Fibroblast of skin of scalp (primary cell): ENCODE data around the gene SLC49A3.
"Not testable (repeated sequence)": the region's sequence is repeated elsewhere in the genome, so short reads cannot be mapped to it uniquely, and the experiment has no call there.

Experiments used
- DNase-seq: peaks from one replicate; pipeline ENCODE4 v3.0.0-alpha.2; 2013

The SLC49A3 gene

DNA sequence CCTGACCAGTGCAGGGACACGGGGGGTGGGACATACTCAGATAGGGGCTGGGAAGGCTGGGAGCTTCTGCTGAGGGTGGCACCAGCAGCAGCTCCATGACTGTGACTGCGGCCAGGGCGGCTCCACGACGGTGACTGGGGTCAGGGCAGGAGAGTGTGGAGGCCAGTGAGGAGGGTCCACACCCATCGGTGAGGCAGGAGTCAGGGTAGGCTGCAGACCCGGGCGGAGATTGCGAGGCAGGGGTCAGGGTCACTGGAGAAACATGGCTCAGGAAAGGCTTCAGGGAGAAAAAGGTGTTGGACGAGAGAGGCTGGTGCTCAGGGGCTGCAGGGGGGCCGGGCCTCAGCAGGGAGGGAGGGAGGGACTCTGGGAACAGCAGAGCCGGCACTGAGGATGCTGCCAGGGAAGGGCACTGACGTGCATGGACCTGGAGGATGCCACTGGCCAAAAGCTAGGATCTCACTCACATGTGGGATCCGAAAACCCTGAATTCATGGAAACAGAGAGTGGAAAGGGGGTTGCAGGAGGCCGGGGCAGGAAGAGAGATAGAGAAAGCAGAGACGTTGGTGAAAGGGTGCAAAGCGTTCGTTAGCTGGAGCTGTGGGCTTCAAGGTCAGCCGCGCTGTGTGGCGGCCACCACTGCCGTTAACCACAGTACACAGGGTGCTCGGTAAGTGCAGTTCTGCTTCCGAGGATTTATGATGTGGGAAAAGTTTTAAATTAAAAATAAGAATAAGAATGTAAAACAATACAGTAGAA lies 36.9 kb downstream of the SLC49A3 start:
- DNase-seq = no peak

DNA sequence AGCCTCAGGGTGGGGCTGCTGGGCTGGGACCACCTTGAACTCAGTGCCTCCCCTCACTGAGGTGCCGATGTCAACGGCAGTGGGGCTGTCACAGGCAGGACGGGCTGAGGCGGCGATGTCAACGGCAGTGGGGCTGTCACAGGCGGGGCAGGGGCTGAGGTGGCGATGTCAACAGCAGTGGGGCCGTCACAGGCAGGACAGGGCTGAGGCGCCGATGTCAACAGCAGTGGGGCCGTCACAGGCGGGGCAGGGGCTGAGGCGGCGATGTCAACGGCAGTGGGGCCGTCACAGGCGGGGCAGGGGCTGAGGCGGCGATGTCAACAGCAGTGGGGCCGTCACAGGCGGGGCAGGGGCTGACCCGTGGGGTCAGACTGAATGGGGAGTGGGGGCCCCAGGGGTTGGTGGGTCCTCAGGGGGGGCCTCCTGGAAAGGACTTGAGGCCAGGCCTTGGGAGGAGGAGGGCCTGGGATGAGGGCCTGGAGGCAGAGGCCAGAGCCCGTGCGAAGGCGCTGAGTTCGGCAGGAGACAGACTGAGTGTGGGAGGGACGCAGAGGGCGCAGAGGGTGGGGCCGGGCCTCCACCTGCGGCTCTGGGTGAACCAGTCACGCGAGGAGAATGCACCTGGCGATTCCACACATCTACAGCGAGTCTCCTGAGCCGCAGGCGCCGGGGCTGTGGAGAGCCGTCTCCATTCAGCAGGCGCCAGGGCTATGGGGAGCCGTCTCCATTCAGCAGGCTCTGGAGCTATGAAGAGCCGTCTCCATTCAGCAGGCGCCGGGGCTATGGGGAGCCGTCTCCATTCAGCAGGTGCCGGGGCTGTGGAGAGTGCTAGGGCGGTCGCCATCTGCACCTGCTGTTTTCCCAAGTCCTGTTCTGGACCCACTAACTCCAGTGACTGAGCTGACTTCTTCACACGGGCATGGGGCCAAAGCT lies 37.7 kb downstream of the SLC49A3 start:
- no peak for DNase-seq

DNA sequence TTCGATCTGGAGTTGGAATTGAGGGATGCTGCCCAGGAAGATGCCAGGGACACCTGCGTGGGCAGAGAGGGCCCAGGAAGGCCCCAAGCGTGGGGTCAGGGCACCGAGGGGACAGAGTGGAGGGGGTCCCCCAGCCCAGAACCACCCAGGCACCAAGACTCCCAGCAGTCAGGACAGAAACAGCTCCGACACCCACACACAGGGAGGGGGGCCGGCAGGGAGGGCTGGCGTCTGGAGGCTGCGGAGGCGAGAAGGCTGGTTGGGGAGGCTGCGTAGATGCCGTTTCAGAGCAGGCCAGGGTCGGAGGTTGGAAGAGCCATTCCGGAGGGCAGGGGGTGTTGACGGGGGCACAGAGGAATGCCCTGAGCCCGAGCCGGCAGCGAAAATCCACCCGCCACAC lies 38.5 kb downstream of the SLC49A3 start:
- no peak for DNase-seq

DNA sequence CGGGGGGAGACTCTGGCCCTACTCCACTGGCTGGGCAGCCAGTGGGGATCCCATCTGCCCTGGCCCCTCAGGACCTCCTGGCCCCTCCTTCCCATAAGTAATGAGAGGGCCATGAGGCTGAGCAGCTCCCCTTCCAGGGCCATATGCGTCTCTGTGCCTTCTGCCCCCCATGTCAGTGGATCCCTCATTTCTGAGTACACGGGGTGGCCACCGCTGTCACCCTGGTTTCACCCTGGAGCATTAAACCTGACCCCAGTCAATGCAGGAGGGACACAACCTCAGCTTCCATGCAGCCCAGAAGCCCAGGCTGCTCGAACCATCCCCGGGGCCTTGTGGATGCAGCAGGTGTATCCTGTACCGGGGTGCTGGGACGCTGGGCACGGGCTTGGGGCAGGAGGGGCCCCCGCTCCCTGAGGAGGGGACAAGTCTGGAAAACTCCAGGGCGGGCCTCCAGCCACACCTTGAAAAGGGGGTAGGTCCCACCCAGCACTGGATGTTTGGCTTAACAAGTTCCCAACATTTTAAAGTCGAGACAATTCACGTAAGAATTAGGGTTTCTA lies 39.1 kb downstream of the SLC49A3 start:
- no peak for DNase-seq

DNA sequence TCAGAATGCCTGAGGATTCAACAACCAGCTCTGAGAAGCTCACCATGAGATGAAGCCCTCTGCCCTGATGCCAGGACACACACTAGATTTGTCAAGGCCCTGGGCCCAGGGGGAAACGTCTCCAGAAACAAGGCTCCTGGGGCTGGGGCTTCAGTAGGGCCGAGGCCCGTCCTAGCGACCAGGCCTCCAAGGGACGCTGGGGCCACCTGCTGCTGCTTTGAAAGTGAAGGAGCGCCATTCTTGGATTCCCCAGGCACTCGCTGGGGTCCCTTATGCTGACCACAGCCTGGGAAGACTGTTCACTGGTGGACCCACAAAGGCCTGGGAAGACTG lies 39.7 kb downstream of the SLC49A3 start:
- DNase-seq = no peak

DNA sequence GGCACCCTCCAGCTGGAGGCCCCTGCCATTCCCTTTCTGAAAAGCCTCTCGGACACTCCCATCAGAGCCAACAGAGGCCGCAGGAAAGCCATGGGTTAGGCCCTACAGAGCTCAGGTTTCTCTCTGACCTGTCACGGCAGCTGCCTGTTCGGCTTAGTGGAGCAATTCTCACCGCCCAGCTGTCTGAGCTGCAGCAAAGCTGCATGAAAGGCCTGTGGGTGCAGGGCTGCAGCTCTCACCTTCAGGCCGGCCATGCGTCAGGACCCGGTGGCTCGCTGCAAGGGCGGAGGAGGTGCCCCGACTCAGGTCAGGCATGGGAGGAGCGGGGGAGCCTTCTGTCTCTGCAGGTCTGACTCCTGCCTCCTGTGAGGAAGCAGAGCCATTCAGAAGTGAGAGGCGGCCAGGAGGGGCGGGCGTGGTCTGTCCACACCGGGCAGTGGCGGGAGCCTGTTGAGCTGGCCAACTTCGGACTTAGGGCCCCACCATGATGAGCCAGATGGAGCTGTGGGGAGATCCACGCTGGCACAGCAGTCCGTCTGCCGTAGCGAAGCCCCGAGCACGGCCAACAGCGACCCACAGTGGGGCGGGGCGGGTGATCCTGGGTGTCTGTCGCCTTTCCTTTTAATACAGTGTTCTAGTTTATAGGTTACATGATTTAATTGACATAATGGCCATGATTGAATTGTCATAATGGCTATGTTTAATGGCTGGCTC lies 40.2 kb downstream of the SLC49A3 start:
- no peak for DNase-seq

GRCh38 chr4:647481-647880 lies 41.5 kb downstream of the SLC49A3 start:
- no peak for DNase-seq

- no peak for DNase-seq
These were observed 42.5 kb downstream of the SLC49A3 start for GRCh38 chr4:646460-646859.

DNA sequence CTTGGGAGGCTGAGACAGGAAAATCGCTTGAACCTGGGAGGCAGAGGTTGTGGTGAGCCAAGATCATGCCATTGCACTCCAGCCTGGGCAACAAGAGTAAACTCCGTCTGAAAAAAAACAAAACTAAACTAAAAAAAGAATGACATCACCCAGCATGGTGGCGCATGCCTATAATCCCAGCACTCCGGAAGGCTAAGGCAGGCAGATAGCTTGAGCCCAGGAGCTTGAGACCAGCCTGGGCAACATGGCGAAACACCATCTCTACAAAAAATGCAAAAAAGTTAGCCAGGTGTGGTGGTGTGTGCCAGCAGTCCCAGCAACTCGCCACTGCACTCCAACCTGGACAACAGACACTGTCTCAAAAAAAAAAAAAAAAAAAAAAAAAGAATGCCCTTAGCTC lies 46.6 kb downstream of the SLC49A3 start:
- not testable (repeated sequence) for DNase-seq

DNA sequence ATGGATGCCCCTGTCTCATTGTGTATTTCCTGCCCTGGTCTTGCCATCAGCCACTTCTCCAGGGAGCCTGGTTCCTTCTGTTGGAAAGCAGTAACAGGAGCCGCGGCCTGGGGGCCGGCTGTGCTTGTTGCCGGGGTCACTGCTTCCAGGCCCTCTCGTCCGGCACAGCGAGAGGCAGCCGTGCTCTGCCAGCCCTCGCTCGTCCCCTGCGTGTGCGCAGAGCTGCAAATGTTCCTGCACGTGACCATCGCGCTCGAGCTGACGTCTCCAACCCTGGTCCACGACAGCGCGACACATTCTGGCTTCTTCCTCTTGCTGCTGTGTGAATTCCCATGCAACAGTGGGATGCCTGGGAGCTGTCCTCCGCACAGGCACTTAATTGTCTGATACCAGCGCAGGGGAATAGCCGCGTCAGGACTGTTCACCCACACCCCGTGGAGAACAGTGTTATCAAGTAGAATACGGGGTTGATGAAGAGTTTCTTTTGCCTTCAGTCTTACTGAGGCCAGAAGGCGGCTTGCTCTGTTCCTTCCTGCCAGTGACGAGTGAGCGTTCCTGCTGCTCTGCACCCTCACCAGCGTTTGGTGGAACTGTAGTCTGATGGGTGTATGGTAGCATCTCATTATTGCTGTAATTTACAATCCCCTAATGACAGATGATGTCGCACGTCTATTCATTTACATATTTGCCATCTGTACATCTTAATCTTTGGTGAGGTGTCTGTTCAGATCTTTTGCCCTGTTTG lies 51.2 kb downstream of the SLC49A3 start:
- no peak for DNase-seq

DNA sequence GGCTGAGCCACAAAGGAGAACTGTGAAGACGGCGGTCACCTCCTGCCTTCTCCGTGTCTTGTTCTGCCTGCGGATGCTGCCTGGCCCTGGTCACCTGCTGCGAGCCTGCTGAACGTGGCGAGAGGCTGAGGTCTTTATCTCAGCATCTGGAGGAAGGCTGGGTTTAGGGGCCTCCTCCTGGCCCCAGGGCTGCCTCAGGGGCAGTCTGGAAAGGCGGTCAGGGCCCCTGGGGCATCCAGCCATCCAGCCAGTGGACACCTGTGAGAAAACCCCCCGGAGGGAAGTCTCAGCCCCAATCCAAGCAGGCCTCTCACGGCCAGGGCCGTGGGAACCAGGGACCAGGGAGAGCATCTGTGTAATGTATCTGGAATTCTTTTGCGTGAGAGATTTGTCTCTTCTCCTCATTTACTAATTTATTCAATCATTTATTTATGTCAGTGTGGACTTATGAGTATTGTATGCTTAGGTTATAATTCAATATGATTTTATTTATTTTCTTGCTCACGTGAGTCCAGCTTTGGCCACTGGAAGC lies 52.3 kb downstream of the SLC49A3 start:
- DNase-seq = no peak

- DNase-seq = no peak
These were observed 52.9 kb downstream of the SLC49A3 start for GRCh38 chr4:635851-636627.

DNA sequence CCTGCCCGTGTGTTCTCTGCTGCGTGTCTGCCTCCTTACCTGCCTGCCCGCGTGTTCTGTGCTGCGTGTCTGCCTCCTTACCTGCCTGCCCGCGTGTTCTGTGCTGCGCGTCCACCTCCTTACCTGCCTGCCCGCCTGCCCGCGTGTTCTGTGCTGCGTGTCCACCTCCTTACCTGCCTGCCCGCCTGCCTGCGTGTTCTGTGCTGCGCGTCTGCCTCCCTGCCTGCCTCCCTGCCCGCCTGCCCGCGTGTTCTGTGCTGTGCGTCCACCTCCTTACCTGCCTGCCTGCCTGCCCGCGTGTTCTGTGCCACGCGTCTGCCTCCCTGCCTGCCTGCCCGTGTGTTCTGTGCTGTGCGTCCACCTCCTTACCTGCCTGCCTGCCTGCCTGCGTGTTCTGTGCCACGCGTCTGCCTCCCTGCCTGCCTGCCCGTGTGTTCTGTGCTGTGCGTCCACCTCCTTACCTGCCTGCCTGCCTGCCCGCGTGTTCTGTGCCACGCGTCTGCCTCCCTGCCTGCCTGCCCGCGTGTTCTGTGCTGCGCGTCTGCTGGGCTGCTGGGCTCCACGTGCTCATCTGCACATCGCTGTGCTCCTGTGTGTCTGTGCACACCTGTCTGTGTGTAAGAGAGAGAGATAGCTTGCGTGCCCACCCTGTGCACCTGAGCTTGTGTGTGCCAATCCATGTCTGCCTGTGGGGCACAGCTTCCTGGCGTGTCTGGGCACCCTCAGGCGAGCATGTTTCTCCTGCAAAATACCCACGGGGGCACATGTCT lies 53.7 kb downstream of the SLC49A3 start:
- not testable (repeated sequence) for DNase-seq

GRCh38 chr4:634599-634985 lies 54.4 kb downstream of the SLC49A3 start:
- no peak for DNase-seq

DNA sequence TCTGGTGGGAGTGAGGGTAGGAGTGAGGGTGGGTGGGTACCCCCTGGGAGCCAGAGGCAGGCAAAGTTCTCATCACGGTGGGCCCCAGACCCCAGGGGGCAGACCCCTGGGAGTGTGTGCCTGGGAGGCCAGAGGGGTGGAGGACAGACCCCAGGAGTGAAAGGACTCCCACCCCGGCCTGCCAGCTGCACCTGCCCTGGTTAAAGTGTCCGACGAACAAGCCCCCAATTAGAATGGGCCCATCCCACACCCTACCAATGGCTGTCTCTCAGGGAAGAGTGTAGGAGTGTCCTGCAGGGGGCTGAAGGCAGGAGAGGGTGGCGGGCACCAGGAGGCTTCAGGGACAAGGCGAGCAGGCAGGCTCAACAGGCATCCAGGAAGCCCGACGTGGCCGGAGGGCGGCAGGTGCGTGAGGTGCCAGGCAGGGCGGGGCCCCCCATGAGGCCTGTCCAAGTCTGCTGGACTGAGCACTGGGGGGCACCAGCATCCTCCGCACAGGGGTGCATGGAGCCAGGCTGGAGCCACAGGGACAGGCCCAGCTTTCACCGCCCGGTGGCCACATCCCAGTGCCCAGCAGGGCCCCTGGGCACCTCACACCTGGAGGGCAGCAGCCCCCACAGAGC lies 54.9 kb downstream of the SLC49A3 start:
- DNase-seq = no peak

DNA sequence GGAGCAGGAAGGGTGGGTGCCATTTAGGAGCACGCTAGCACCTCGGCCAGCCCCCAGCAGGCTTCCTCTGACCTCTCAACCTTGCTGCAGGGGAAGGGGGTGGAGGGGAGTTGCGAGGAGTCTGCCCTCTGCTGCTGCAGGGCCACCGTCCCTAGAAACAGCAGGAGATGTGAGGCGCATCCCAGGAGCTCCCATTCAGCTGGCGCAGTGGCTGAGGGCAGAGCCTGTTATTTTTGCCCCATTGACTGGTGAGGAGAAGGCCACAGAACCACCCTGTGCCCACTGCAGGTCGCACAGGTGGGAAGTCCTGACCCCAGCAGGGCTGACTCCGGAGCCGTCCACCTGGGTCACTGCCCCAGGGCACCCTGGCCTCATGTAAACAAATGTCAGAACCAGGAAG lies 55.5 kb downstream of the SLC49A3 start:
- DNase-seq = no peak

DNA sequence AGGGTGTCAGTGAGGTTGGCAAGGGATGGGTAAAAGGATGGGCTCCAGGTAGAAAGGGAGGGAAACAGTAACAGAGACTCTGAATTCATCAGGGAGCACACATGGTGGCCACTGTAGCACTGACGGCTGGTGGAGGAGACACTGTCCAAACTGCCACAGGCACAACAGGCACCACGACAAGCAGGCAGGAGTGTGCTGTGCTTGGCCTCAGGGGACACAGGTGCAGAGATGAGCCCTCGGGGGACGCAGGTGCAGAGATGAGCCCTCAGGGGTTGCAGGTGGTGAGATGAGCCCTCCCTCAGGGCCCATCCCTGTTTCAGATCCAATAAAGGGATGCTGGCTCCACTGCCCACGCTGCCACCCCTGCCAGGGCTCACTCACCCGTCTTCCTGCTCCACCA lies 56.0 kb downstream of the SLC49A3 start:
- DNase-seq = no peak

DNA sequence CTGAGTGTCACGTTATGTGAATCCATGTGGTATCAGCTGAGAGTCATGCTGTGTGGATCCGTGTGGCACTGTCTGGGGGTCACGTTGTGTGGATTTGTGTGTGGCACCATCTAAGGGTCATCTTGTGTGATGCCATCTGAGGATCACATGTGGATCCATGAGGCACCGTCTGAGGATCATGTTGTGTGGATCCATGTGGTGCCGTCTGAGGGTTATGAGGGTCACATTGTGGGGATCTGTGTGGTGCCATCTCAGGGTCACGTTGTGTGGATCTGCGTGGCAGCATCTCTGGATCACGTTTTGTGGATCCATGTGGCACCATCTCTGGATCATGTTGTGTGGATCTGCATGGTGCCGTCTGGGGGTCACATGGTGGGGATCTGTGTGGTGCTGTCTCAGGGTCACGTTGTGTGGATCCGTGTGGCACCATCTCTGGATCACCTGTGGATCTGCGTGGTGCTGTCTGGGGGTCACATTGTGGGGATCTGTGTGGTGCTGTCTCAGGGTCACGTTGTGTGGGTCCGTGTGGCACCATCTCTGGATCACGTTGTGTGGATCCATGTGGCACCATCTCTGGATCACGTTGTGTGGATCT lies 56.7 kb downstream of the SLC49A3 start:
- DNase-seq = no peak
